Gastroesophageal sphincter (tissue), 4 donors: ENCODE measurements around the gene RAD18. TPM values are rescaled to one million over a fixed set of nuclear protein-coding genes. Genes with fewer than 3 reads are reported as not detected.

Experiments
- ATAC-seq: fragments of 150-250 bp; one replicate; pipeline ENCODE4 v1.9.1; 2016; ENCODE audit warnings: mild to moderate bottlenecking, moderate library complexity
- H3K27ac ChIP-seq, 4 donors: fragments of 200-600 bp; sonication (generic) in 3 of 4; 1 replicate in 3 of 4; 2 replicates in 1 of 4; pipeline ENCODE4 v1.5.1; 2016 to 2019
- H3K27me3 ChIP-seq: fragments of 200-600 bp; sonication (generic); one replicate; pipeline ENCODE4 v1.5.1; 2019
- H3K36me3 ChIP-seq, 2 donors: fragments of 200-600 bp; sonication (generic); one replicate each; pipeline ENCODE4 v1.5.1; 2019; ENCODE audit warnings: control low read depth in 1 of 2
- H3K4me1 ChIP-seq, 3 donors: fragments of 200-600 bp; sonication (generic); 1 replicate in 2 of 3; 2 replicates in 1 of 3; pipeline ENCODE4 v1.5.1; 2016 to 2019; ENCODE audit warnings: control low read depth in 2 of 3
- H3K4me3 ChIP-seq, 2 donors: fragments of 200-600 bp; sonication (generic); one replicate each; pipeline ENCODE4 v1.5.1; 2019; ENCODE audit warnings: mild to moderate bottlenecking in 1 of 2, moderate library complexity in 1 of 2
- H3K9me3 ChIP-seq, 3 donors: fragments of 200-600 bp; sonication (generic); one replicate each; pipeline ENCODE4 v1.5.1; 2017 to 2019; ENCODE audit warnings: control low read depth in 2 of 3
- CTCF ChIP-seq, 4 experiments: fragments of 200-600 bp in 2 of 4; fragments of 450-650 bp in 2 of 4; sonication (generic) in 1 of 4; IDR thresholded peaks; one replicate each; pipeline ENCODE4 v1.5.1; 2017 to 2019; ENCODE audit warnings: antibody characterized with exemption in 4 of 4, mild to moderate bottlenecking in 2 of 4, moderate library complexity in 2 of 4
- EP300 ChIP-seq: sonication (generic); formaldehyde crosslinking; IDR thresholded peaks from one replicate; pipeline ENCODE4 v1.6.1; 2017; ENCODE audit warnings: antibody characterized with exemption, mild to moderate bottlenecking
- POLR2A ChIP-seq, 2 donors: fragments of 450-650 bp; IDR thresholded peaks; one replicate each; pipeline ENCODE4 v1.6.1; 2017; ENCODE audit warnings: antibody characterized with exemption in 2 of 2, mild to moderate bottlenecking in 2 of 2, moderate library complexity in 1 of 2
- POLR2AphosphoS5 ChIP-seq: sonication (generic); formaldehyde crosslinking; IDR thresholded peaks from one replicate; pipeline ENCODE4 v1.6.1; 2017; ENCODE audit warnings: antibody characterized with exemption
- WGBS, 2 donors: methylation state at CpG; one replicate each; pipeline ENCODE4 v1.1.5; 2018; ENCODE audit warnings: low coverage in 1 of 2; 5-methylcytosine and 5-hydroxymethylcytosine counted together
- total RNA-seq, 4 donors: library from RNA; depleted of rRNA; stranded (reverse); fragments of >200 nt; gene quantifications; one replicate each; pipeline ENCODE4 v1.1.0, GENCODE V29; 2016

The RAD18 gene
- total RNA-seq, 4 donors from 2014 or later, result 5.7 to 7.8 (median 6.6) TPM

GRCh38 chr3:8852511-8852910, 110.8 kb downstream of the RAD18 start:
- no peak overlapping the region for H3K4me3 ChIP-seq
- H3K4me1 ChIP-seq, result no peaks in the 10 kb centered on the region
- no peaks in the 10 kb centered on the region for H3K27me3 ChIP-seq
- no peak for ATAC-seq
- no peaks in the 10 kb centered on the region for H3K9me3 ChIP-seq
- H3K27ac ChIP-seq, result no peak overlapping the region
- WGBS, 2 donors, result 81% methylated on average over 5 of the region's 5 CpGs; no CpG with 5 or more reads in 1 of the 2 donors
- TF ChIP-seq CTCF (IDR thresholded peaks at IDR 0.05) (no peak), POLR2A (IDR thresholded peaks at IDR 0.05) (no peak), POLR2AphosphoS5 (no peak), EP300 (no peak)
- H3K36me3 ChIP-seq, result no peaks in the 10 kb centered on the region

GRCh38 chr3:8851703-8852102, 111.6 kb downstream of the RAD18 start:
- Histone ChIP-seq H3K27ac (no peak overlapping the region), H3K4me1 (no peaks in the 10 kb centered on the region), H3K27me3 (no peaks in the 10 kb centered on the region), H3K4me3 (no peak overlapping the region), H3K9me3 (no peaks in the 10 kb centered on the region), H3K36me3 (no peaks in the 10 kb centered on the region)
- TF ChIP-seq POLR2A (IDR thresholded peaks at IDR 0.05) (no peak), POLR2AphosphoS5 (no peak), EP300 (no peak), CTCF (IDR thresholded peaks at IDR 0.05) (no peak)
- WGBS, 2 donors, result 61 to 62% methylated on average over 2 to 3 of the region's 4 CpGs
- no peak for ATAC-seq

- TF ChIP-seq POLR2A (IDR thresholded peaks at IDR 0.05) (no peak), EP300 (no peak), POLR2AphosphoS5 (no peak), CTCF (IDR thresholded peaks at IDR 0.05) (no peak)
- Histone ChIP-seq H3K9me3 (no peaks in the 10 kb centered on the region), H3K27me3 (no peaks in the 10 kb centered on the region), H3K4me3 (no peak overlapping the region), H3K36me3 (no peaks in the 10 kb centered on the region), H3K27ac (no peak overlapping the region), H3K4me1 (no peaks in the 10 kb centered on the region)
- no peak for ATAC-seq
- 10% methylated on average over 1 of the region's 5 CpGs; no CpG with 5 or more reads in 1 of the 2 donors for WGBS, 2 donors
These were observed 114.6 kb downstream of the RAD18 start for GRCh38 chr3:8848696-8849131.

GRCh38 chr3:8847317-8847716, 116.0 kb downstream of the RAD18 start:
- Histone ChIP-seq H3K27me3 (no peaks in the 10 kb centered on the region), H3K4me3 (no peak overlapping the region), H3K4me1 (no peaks in the 10 kb centered on the region), H3K9me3 (no peaks in the 10 kb centered on the region), H3K36me3 (no peaks in the 10 kb centered on the region), H3K27ac (no peak overlapping the region)
- no peak for ATAC-seq
- WGBS, 2 donors, result 91 to 92% methylated on average over 4 to 7 of the region's 7 CpGs
- no peak for TF ChIP-seq CTCF (IDR thresholded peaks at IDR 0.05)
- TF ChIP-seq POLR2A (IDR thresholded peaks at IDR 0.05), result no peak
- TF ChIP-seq POLR2AphosphoS5, result no peak
- TF ChIP-seq EP300, result no peak

GRCh38 chr3:8846176-8846575, 117.1 kb downstream of the RAD18 start:
- WGBS, 2 donors, result 100% methylated on average over 2 of the region's 2 CpGs; no CpG with 5 or more reads in 1 of the 2 donors
- Histone ChIP-seq H3K27ac (no peak overlapping the region), H3K36me3 (no peaks in the 10 kb centered on the region), H3K27me3 (no peaks in the 10 kb centered on the region), H3K4me1 (no peaks in the 10 kb centered on the region), H3K4me3 (no peak overlapping the region), H3K9me3 (no peaks in the 10 kb centered on the region)
- TF ChIP-seq CTCF (IDR thresholded peaks at IDR 0.05), result no peak
- TF ChIP-seq POLR2AphosphoS5, result no peak
- no peak for TF ChIP-seq EP300
- no peak for TF ChIP-seq POLR2A (IDR thresholded peaks at IDR 0.05)
- ATAC-seq, result no peak
